Osteoblast (primary cell): Measurements from ENCODE around the gene CHP2. TPM values are rescaled to one million over a fixed set of nuclear protein-coding genes. Genes with fewer than 3 reads are reported as not detected.
"Not testable (repeated sequence)": the region's sequence is repeated elsewhere in the genome, so short reads cannot be mapped to it uniquely, and the experiment has no call there.

ENCODE experiments used
- DNase-seq: peaks from one replicate; pipeline ENCODE4 v3.0.0; 2011; ENCODE audit warnings: low spot score, mixed read lengths; ENCODE audit not compliant: insufficient read length; ENCODE audit errors: missing footprints
- H2AFZ ChIP-seq: 2 replicates; pipeline ENCODE4 v1.6.0; 2011; ENCODE audit warnings: mild to moderate bottlenecking, low read length
- H3K27ac ChIP-seq: 2 replicates; pipeline ENCODE4 v1.5.1; 2011; ENCODE audit warnings: mild to moderate bottlenecking, low read depth, low read length, moderate library complexity
- H3K27me3 ChIP-seq: 2 replicates; pipeline ENCODE4 v1.6.0; 2012; ENCODE audit warnings: mild to moderate bottlenecking, control low read depth, inconsistent platforms, low read length, moderate library complexity; ENCODE audit not compliant: insufficient read depth
- H3K36me3 ChIP-seq: 2 replicates; pipeline ENCODE4 v1.5.1; 2011; ENCODE audit warnings: mild to moderate bottlenecking, low read length, control low read depth, moderate library complexity; ENCODE audit not compliant: insufficient read depth
- H3K4me1 ChIP-seq: 2 replicates; pipeline ENCODE4 v1.5.1; 2011; ENCODE audit warnings: mild to moderate bottlenecking, low read length, control low read depth, moderate library complexity; ENCODE audit not compliant: insufficient read depth
- H3K4me2 ChIP-seq: 2 replicates; pipeline ENCODE4 v1.6.0; 2011; ENCODE audit warnings: mild to moderate bottlenecking, low read length; ENCODE audit not compliant: insufficient read depth
- H3K4me3 ChIP-seq: fragments of 200-600 bp; sonication (generic); 3 replicates; pipeline ENCODE4 v1.5.1; 2012; ENCODE audit warnings: mild to moderate bottlenecking, low read length, inconsistent platforms; ENCODE audit not compliant: insufficient read depth
- H3K79me2 ChIP-seq: 2 replicates; pipeline ENCODE4 v1.6.0; 2012; ENCODE audit warnings: mild to moderate bottlenecking, low read length, control low read depth, inconsistent platforms; ENCODE audit not compliant: insufficient read depth
- H3K9me3 ChIP-seq: 2 replicates; pipeline ENCODE4 v1.5.1; 2011; ENCODE audit warnings: low read depth, low read length, control low read depth
- H4K20me1 ChIP-seq: 2 replicates; pipeline ENCODE4 v1.6.0; 2012; ENCODE audit warnings: mild to moderate bottlenecking, low read length, control low read depth; ENCODE audit not compliant: insufficient read depth
- CTCF ChIP-seq: IDR thresholded peaks from 2 replicates; pipeline ENCODE4 v1.5.1; 2011; ENCODE audit warnings: mild to moderate bottlenecking, low read depth, low read length, moderate library complexity; ENCODE audit errors: extremely low read depth
- total RNA-seq: library from RNA; depleted of rRNA; stranded (reverse); fragments of >200 nt; gene quantifications from 2 replicates; pipeline ENCODE4 v1.2.3, GENCODE V29; 2012

CHP2 gene
- total RNA-seq, 1 donor = not detected

GRCh38 chr16:23726710-23727109, 28.1 kb upstream of the CHP2 start:
- Histone ChIP-seq H3K79me2 (no peaks in the 10 kb centered on the region), H3K27ac (no peak overlapping the region), H3K4me2 (no peak overlapping the region), H3K4me1 (peaks cover 4% of the 10 kb centered on the region), H4K20me1 (no peaks in the 10 kb centered on the region), H3K9me3 (no peaks in the 10 kb centered on the region), H3K36me3 (no peaks in the 10 kb centered on the region), H3K27me3 (no peaks in the 10 kb centered on the region), H3K4me3 (no peak overlapping the region), H2AFZ (no peak overlapping the region)
- DNase-seq = no peak
- TF ChIP-seq CTCF = no peak

GRCh38 chr16:23728112-23728477, 26.7 kb upstream of the CHP2 start:
- no peaks in the 10 kb centered on the region for H4K20me1 ChIP-seq
- H3K36me3 ChIP-seq = no peaks in the 10 kb centered on the region
- H3K4me2 ChIP-seq = no peak overlapping the region
- H3K4me1 ChIP-seq = peaks cover 4% of the 10 kb centered on the region
- H3K9me3 ChIP-seq = no peaks in the 10 kb centered on the region
- peak overlapping the region; percentile 78 for H2AFZ ChIP-seq
- no peaks in the 10 kb centered on the region for H3K79me2 ChIP-seq
- DNase-seq = no peak
- no peaks in the 10 kb centered on the region for H3K27me3 ChIP-seq
- TF ChIP-seq CTCF = no peak
- no peak overlapping the region for H3K27ac ChIP-seq
- H3K4me3 ChIP-seq = no peak overlapping the region

GRCh38 chr16:23729503-23730424, 25.1 kb upstream of the CHP2 start:
- Histone ChIP-seq H3K36me3 (no peaks in the 10 kb centered on the region), H3K27me3 (no peaks in the 10 kb centered on the region), H4K20me1 (no peaks in the 10 kb centered on the region), H2AFZ (peak overlapping the region; percentile 78), H3K79me2 (no peaks in the 10 kb centered on the region), H3K4me1 (peaks cover 4% of the 10 kb centered on the region), H3K27ac (no peak overlapping the region), H3K4me3 (no peak overlapping the region), H3K4me2 (no peak overlapping the region), H3K9me3 (no peaks in the 10 kb centered on the region)
- DNase-seq = no peak
- no peak for TF ChIP-seq CTCF

- no peaks in the 10 kb centered on the region for H3K36me3 ChIP-seq
- no peaks in the 10 kb centered on the region for H3K9me3 ChIP-seq
- H3K4me1 ChIP-seq = peaks cover 2% of the 10 kb centered on the region
- no peaks in the 10 kb centered on the region for H4K20me1 ChIP-seq
- H2AFZ ChIP-seq = peak overlapping the region; percentile 62
- H3K27ac ChIP-seq = no peak overlapping the region
- H3K4me3 ChIP-seq = no peak overlapping the region
- no peaks in the 10 kb centered on the region for H3K79me2 ChIP-seq
- no peak for DNase-seq
- TF ChIP-seq CTCF = no peak
- no peaks in the 10 kb centered on the region for H3K27me3 ChIP-seq
- peak overlapping the region; percentile 63 for H3K4me2 ChIP-seq
Observed at GRCh38 chr16:23734176-23734893, 20.5 kb upstream of the CHP2 start.

- not testable (repeated sequence) for H3K27ac ChIP-seq, H4K20me1 ChIP-seq, H3K4me3 ChIP-seq, H2AFZ ChIP-seq, H3K9me3 ChIP-seq, H3K4me2 ChIP-seq, DNase-seq, H3K79me2 ChIP-seq, H3K4me1 ChIP-seq, H3K27me3 ChIP-seq, H3K36me3 ChIP-seq
Observed at GRCh38 chr16:23737423-23738028, 17.3 kb upstream of the CHP2 start.
